Glutamatergic neuron (in vitro differentiated cells): ENCODE results near the gene DAO. TPM values are rescaled to one million over a fixed set of nuclear protein-coding genes. Genes with fewer than 3 reads are reported as not detected.

ENCODE experiments used
- DNase-seq: peaks from one replicate; pipeline ENCODE4 v3.0.0; 2022
- H3K27ac Mint-ChIP-seq: one replicate; pipeline ENCODE4 v1.8.0; 2020; ENCODE audit warnings: mild to moderate bottlenecking, mixed read lengths, inconsistent platforms; ENCODE audit not compliant: unreplicated experiment
- H3K27me3 Mint-ChIP-seq: one replicate; pipeline ENCODE4 v1.8.0; 2020; ENCODE audit warnings: mild to moderate bottlenecking, moderate library complexity, mixed read lengths, inconsistent platforms; ENCODE audit not compliant: unreplicated experiment
- H3K36me3 Mint-ChIP-seq: one replicate; pipeline ENCODE4 v1.8.0; 2020; ENCODE audit warnings: mild to moderate bottlenecking, mixed read lengths, inconsistent platforms; ENCODE audit not compliant: unreplicated experiment
- H3K4me1 Mint-ChIP-seq: one replicate; pipeline ENCODE4 v1.8.0; 2020; ENCODE audit warnings: mild to moderate bottlenecking, low read depth, mixed read lengths, inconsistent platforms; ENCODE audit not compliant: unreplicated experiment
- H3K4me3 Mint-ChIP-seq: one replicate; pipeline ENCODE4 v1.8.0; 2020; ENCODE audit warnings: mild to moderate bottlenecking, mixed read lengths, inconsistent platforms; ENCODE audit not compliant: unreplicated experiment
- H3K9me3 Mint-ChIP-seq: one replicate; pipeline ENCODE4 v1.8.0; 2020; ENCODE audit warnings: mild to moderate bottlenecking, moderate library complexity, mixed read lengths, inconsistent platforms; ENCODE audit not compliant: unreplicated experiment
- CTCF ChIP-seq: fragments of 200-600 bp; sonication (generic); IDR thresholded peaks from one replicate; pipeline ENCODE4 v1.5.0; 2021; ENCODE audit not compliant: partially characterized antibody, unreplicated experiment
- microRNA-seq: library from miRNA; unstranded; fragments of <30 nt; microRNA quantifications from one replicate; pipeline ENCODE4, GENCODE V29; 2020; ENCODE audit not compliant: unreplicated experiment
- total RNA-seq: library from RNA; stranded (reverse); fragmentation: NEBNext Ultra II Directional; extraction: Animal tissue kit (Norgen Biotek cat#: 25700); gene quantifications from one replicate; pipeline ENCODE4 v1.2.1, GENCODE V29; 2021; ENCODE audit not compliant: unreplicated experiment

Gene DAO
- total RNA-seq, 1 donor from 2014 or later, result not detected

GRCh38 chr12:108949976-108950375 is 70.1 kb downstream of the DAO start:
- Mint-ChIP-seq H3K27ac (no peak overlapping the region), H3K27me3 (peaks cover 4% of the 10 kb centered on the region), H3K9me3 (peaks cover 3% of the 10 kb centered on the region), H3K4me3 (no peak overlapping the region), H3K36me3 (peaks cover 26% of the 10 kb centered on the region), H3K4me1 (no peaks in the 10 kb centered on the region)
- no peak for TF ChIP-seq CTCF
- DNase-seq, result no peak

Small RNA genes lying within 50 kb of the gene (microRNA-seq; reads per million reads assigned to microRNA genes)
- not detected for gene MIR619

Other genes starting within 250 kb of the DAO start
- gene SELPLG, start 246.2 kb upstream of the DAO start, total RNA-seq, result 0.34 TPM
- 285 TPM for gene CORO1C, start 148.6 kb upstream of the DAO start, total RNA-seq
- 28.2 TPM for gene SSH1, start 22.5 kb upstream of the DAO start, total RNA-seq
- gene SVOP, start 141.0 kb downstream of the DAO start, total RNA-seq, result 79.3 TPM
- 14.4 TPM for gene USP30, start 172.5 kb downstream of the DAO start, total RNA-seq
- gene ALKBH2, start 213.4 kb downstream of the DAO start, total RNA-seq, result 16.4 TPM
- gene UNG, start 217.5 kb downstream of the DAO start, total RNA-seq, result 32.4 TPM
- 3.8 TPM for gene ACACB, start 236.5 kb downstream of the DAO start, total RNA-seq